ENCODE data around the gene NUP205.

DNA sequence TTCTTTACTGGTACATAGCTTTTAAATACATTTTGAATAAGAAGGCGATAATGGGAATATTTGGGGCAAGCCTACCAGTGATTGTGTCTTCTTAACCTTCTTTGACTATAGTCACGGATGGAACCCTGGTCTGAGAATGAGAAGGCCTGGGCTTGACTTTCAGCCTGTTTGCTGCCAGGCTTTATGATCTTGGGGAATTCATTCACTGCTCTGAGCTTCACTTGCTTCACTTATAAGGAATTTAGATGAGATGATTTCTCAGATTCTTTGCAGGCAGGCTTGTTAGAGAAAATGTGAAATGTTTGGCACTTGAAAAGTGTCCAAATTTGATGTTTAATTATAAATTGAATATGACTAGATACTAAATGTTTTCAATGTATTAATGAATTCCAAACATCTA, 42.5 kb downstream of the NUP205 start:
- TF ChIP-seq POLR2AphosphoS5 (IDR thresholded peaks at IDR 0.05; ENCODE audit: low read depth, low read length) (no peak), POLR2A (IDR thresholded peaks at IDR 0.05; ENCODE audit: low read depth, low read length) (no peak), PAX5 (IDR thresholded peaks at IDR 0.05; ENCODE audit: insufficient read depth, low read length, severe bottlenecking) (no peak)

All from GM12891 (cell line).